HepG2 (cell line): ENCODE measurements around the gene SYT7. TPM values are rescaled to one million over a fixed set of nuclear protein-coding genes. Genes with fewer than 3 reads are reported as not detected.

Source experiments
- CEBPB ChIP-seq: IDR thresholded peaks from 2 replicates; pipeline ENCODE4 v1.6.1; 2011; ENCODE audit warnings: low read depth, low read length, improper control_type of control experiment, borderline replicate concordance
- HNF4G ChIP-seq, 2 experiments: sonication (generic) in 1 of 2; formaldehyde crosslinking in 1 of 2; IDR thresholded peaks; 2 replicates each; pipeline versions ENCODE4 v1.4.0 to v1.6.1; 2011 to 2020; ENCODE audit warnings: borderline replicate concordance in 2 of 2, low read depth in 2 of 2, mild to moderate bottlenecking in 2 of 2, low read length in 1 of 2, missing genetic modification reagents in 1 of 2, moderate library complexity in 1 of 2
- NFYC ChIP-seq: IDR thresholded peaks from 2 replicates; pipeline ENCODE4 v1.6.1; 2016; ENCODE audit warnings: missing genetic modification reagents, missing compliant biosample characterization
- RXRA ChIP-seq: sonication (generic); formaldehyde crosslinking; IDR thresholded peaks from 2 replicates; pipeline ENCODE4 v1.5.1; 2020; ENCODE audit warnings: missing genetic modification reagents
- SOX6 ChIP-seq, 2 experiments: fragments of 450-650 bp in 1 of 2; sonication (generic) in 1 of 2; formaldehyde crosslinking in 1 of 2; IDR thresholded peaks; 2 replicates each; pipeline versions ENCODE4 v1.4.0 to v1.6.1; 2017 to 2020; ENCODE audit warnings: antibody characterized with exemption in 1 of 2, mild to moderate bottlenecking in 1 of 2, missing genetic modification reagents in 1 of 2
- SP4 ChIP-seq: sonication (generic); formaldehyde crosslinking; IDR thresholded peaks from 2 replicates; pipeline ENCODE4 v1.8.1; 2023; ENCODE audit warnings: mild to moderate bottlenecking, missing genetic modification reagents
- ZNF614 ChIP-seq: IDR thresholded peaks from 2 replicates; pipeline ENCODE4 v1.6.1; 2018; ENCODE audit warnings: missing biosample characterization, missing genetic modification reagents, inconsistent platforms, borderline replicate concordance
- ZSCAN30 ChIP-seq: sonication (generic); formaldehyde crosslinking; IDR thresholded peaks from 2 replicates; pipeline ENCODE4 v1.5.0; 2020; ENCODE audit warnings: mild to moderate bottlenecking, missing genetic modification reagents
- polyA plus RNA-seq, 8 experiments: library from polyadenylated mRNA; depleted of rRNA in 3 of 8; stranded (reverse) in 7 of 8; unstranded in 1 of 8; fragments of >200 nt; fragmentation: Illumina TruSeq in 4 of 8; extraction: Trizol in 4 of 8; gene quantifications; 2 replicates each; pipeline versions ENCODE4 v1.2.1 to v1.2.3, GENCODE V29; 2011 to 2016; ENCODE audit warnings: low read depth in 4 of 8, missing spikeins in 1 of 8, mixed read lengths in 1 of 8; ENCODE audit not compliant: insufficient read depth in 1 of 8
- total RNA-seq, 5 experiments: library from RNA; depleted of rRNA; stranded (reverse); fragments of >200 nt; fragmentation: Illumina TruSeq; extraction: Trizol; gene quantifications; 2 replicates each; pipeline ENCODE4 v1.2.3, GENCODE V29; 2016; ENCODE audit warnings: low read depth in 1 of 5
- TF ChIP-seq, protein P1 (sequence below): sonication (generic); formaldehyde crosslinking; IDR thresholded peaks from 2 replicates; pipeline ENCODE4 v1.4.0; 2020; ENCODE audit warnings: missing genetic modification reagents
- TF ChIP-seq, protein P2 (sequence below): sonication (generic); formaldehyde crosslinking; IDR thresholded peaks from 2 replicates; pipeline ENCODE4 v1.4.0; 2020; ENCODE audit warnings: missing genetic modification reagents
- TF ChIP-seq, protein P3 (sequence below): sonication (generic); formaldehyde crosslinking; IDR thresholded peaks from 2 replicates; pipeline ENCODE4 v1.4.0; 2020; ENCODE audit warnings: mild to moderate bottlenecking, missing genetic modification reagents
- TF ChIP-seq, protein P4 (sequence below): sonication (generic); formaldehyde crosslinking; IDR thresholded peaks from 2 replicates; pipeline ENCODE4 v1.5.1; 2020; ENCODE audit warnings: mild to moderate bottlenecking, missing genetic modification reagents, borderline replicate concordance

SYT7 gene
- total and polyA plus RNA-seq, 2 of the 13 experiments (the other 11 are each of a cell fraction or from before 2014, with no cell fraction given): 1.4 to 4.4 TPM

DNA sequence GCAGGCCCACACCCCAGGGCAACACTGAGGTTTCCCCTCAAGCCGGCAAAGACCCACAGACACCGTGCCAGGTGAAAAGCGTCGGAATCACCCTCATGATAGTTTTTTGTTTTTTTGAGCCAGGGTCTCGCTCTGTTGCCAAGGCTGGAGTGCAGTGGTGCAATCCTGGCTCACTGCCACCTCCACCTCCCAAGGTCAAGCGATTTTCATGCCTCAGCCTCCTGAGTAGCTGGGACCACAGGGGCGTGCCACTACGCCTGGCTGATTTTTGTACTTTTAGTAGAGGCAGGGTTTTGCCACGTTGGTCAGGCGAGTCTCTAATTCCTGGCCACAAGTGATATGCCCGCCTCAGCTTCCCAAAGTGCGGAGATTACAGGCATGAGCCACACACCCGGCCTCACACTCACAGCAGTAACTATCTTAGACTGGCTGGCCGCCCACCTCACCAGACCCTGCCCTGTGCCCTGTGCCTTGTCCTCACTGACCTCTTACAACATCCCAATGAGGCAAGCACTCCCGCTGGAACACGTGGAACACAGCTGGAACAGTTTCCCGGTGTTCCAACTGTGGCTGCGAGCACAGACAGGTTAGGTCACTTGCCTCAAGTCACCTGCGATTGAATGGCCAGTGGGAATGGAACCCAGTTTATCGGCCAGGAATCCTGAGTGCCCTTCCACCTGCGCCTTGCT is 51.2 kb downstream of the SYT7 start (continued):
- TF ChIP-seq CEBPB (peak; percentile 91), RXRA (CRISPR knock-in tag) (peak; percentile 95), SOX6 (IDR thresholded peaks at IDR 0.05) (no peak), SOX6 (CRISPR knock-in tag; IDR thresholded peaks at IDR 0.05) (peak; percentile 70), ZSCAN30 (CRISPR knock-in tag) (no peak), NFYC (no peak), HNF4G (IDR thresholded peaks at IDR 0.05; ENCODE audit: borderline replicate concordance, low read depth, low read length) (peak; percentile 67; the same call in 1 of the 2 replicates), HNF4G (CRISPR knock-in tag; IDR thresholded peaks at IDR 0.05; ENCODE audit: borderline replicate concordance, low read depth) (peak; percentile 66; the same call in 1 of the 2 replicates), SP4 (CRISPR knock-in tag) (0 out of 2 replicates have a peak, but pooled peaks have one; percentile 11), ZNF614 (CRISPR knock-in tag) (no peak)
- TF ChIP-seq, protein P1, sequence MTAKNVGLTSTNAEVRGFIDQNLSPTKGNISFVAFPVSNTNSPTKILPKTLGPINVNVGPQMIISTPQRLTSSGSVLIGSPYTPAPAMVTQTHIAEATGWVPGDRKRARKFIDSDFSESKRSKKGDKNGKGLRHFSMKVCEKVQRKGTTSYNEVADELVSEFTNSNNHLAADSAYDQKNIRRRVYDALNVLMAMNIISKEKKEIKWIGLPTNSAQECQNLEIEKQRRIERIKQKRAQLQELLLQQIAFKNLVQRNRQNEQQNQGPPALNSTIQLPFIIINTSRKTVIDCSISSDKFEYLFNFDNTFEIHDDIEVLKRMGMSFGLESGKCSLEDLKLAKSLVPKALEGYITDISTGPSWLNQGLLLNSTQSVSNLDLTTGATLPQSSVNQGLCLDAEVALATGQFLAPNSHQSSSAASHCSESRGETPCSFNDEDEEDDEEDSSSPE (CRISPR knock-in tag): peak; percentile 66
- TF ChIP-seq, protein P2, sequence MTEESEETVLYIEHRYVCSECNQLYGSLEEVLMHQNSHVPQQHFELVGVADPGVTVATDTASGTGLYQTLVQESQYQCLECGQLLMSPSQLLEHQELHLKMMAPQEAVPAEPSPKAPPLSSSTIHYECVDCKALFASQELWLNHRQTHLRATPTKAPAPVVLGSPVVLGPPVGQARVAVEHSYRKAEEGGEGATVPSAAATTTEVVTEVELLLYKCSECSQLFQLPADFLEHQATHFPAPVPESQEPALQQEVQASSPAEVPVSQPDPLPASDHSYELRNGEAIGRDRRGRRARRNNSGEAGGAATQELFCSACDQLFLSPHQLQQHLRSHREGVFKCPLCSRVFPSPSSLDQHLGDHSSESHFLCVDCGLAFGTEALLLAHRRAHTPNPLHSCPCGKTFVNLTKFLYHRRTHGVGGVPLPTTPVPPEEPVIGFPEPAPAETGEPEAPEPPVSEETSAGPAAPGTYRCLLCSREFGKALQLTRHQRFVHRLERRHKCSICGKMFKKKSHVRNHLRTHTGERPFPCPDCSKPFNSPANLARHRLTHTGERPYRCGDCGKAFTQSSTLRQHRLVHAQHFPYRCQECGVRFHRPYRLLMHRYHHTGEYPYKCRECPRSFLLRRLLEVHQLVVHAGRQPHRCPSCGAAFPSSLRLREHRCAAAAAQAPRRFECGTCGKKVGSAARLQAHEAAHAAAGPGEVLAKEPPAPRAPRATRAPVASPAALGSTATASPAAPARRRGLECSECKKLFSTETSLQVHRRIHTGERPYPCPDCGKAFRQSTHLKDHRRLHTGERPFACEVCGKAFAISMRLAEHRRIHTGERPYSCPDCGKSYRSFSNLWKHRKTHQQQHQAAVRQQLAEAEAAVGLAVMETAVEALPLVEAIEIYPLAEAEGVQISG (CRISPR knock-in tag): peak; percentile 41; the same call in 1 of the 2 replicates
- TF ChIP-seq, protein P3, sequence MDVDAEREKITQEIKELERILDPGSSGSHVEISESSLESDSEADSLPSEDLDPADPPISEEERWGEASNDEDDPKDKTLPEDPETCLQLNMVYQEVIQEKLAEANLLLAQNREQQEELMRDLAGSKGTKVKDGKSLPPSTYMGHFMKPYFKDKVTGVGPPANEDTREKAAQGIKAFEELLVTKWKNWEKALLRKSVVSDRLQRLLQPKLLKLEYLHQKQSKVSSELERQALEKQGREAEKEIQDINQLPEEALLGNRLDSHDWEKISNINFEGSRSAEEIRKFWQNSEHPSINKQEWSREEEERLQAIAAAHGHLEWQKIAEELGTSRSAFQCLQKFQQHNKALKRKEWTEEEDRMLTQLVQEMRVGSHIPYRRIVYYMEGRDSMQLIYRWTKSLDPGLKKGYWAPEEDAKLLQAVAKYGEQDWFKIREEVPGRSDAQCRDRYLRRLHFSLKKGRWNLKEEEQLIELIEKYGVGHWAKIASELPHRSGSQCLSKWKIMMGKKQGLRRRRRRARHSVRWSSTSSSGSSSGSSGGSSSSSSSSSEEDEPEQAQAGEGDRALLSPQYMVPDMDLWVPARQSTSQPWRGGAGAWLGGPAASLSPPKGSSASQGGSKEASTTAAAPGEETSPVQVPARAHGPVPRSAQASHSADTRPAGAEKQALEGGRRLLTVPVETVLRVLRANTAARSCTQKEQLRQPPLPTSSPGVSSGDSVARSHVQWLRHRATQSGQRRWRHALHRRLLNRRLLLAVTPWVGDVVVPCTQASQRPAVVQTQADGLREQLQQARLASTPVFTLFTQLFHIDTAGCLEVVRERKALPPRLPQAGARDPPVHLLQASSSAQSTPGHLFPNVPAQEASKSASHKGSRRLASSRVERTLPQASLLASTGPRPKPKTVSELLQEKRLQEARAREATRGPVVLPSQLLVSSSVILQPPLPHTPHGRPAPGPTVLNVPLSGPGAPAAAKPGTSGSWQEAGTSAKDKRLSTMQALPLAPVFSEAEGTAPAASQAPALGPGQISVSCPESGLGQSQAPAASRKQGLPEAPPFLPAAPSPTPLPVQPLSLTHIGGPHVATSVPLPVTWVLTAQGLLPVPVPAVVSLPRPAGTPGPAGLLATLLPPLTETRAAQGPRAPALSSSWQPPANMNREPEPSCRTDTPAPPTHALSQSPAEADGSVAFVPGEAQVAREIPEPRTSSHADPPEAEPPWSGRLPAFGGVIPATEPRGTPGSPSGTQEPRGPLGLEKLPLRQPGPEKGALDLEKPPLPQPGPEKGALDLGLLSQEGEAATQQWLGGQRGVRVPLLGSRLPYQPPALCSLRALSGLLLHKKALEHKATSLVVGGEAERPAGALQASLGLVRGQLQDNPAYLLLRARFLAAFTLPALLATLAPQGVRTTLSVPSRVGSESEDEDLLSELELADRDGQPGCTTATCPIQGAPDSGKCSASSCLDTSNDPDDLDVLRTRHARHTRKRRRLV (CRISPR knock-in tag): no peak
- TF ChIP-seq, protein P4, sequence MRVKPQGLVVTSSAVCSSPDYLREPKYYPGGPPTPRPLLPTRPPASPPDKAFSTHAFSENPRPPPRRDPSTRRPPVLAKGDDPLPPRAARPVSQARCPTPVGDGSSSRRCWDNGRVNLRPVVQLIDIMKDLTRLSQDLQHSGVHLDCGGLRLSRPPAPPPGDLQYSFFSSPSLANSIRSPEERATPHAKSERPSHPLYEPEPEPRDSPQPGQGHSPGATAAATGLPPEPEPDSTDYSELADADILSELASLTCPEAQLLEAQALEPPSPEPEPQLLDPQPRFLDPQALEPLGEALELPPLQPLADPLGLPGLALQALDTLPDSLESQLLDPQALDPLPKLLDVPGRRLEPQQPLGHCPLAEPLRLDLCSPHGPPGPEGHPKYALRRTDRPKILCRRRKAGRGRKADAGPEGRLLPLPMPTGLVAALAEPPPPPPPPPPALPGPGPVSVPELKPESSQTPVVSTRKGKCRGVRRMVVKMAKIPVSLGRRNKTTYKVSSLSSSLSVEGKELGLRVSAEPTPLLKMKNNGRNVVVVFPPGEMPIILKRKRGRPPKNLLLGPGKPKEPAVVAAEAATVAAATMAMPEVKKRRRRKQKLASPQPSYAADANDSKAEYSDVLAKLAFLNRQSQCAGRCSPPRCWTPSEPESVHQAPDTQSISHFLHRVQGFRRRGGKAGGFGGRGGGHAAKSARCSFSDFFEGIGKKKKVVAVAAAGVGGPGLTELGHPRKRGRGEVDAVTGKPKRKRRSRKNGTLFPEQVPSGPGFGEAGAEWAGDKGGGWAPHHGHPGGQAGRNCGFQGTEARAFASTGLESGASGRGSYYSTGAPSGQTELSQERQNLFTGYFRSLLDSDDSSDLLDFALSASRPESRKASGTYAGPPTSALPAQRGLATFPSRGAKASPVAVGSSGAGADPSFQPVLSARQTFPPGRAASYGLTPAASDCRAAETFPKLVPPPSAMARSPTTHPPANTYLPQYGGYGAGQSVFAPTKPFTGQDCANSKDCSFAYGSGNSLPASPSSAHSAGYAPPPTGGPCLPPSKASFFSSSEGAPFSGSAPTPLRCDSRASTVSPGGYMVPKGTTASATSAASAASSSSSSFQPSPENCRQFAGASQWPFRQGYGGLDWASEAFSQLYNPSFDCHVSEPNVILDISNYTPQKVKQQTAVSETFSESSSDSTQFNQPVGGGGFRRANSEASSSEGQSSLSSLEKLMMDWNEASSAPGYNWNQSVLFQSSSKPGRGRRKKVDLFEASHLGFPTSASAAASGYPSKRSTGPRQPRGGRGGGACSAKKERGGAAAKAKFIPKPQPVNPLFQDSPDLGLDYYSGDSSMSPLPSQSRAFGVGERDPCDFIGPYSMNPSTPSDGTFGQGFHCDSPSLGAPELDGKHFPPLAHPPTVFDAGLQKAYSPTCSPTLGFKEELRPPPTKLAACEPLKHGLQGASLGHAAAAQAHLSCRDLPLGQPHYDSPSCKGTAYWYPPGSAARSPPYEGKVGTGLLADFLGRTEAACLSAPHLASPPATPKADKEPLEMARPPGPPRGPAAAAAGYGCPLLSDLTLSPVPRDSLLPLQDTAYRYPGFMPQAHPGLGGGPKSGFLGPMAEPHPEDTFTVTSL: 0 out of 2 replicates have a peak, but pooled peaks have one; percentile 41
